GM18868 (cell line): Measurements from ENCODE around the gene ASNSD1.
"Not testable (repeated sequence)": the region's sequence is repeated elsewhere in the genome, so short reads cannot be mapped to it uniquely, and the experiment has no call there.

Experiments used
- ATAC-seq: cut with Tn5 transposase; IDR thresholded peaks from one replicate; pipeline ENCODE4 v1.9.1; 2021; ENCODE audit warnings: mild to moderate bottlenecking, moderate library complexity; ENCODE audit not compliant: unreplicated experiment

Gene ASNSD1

DNA sequence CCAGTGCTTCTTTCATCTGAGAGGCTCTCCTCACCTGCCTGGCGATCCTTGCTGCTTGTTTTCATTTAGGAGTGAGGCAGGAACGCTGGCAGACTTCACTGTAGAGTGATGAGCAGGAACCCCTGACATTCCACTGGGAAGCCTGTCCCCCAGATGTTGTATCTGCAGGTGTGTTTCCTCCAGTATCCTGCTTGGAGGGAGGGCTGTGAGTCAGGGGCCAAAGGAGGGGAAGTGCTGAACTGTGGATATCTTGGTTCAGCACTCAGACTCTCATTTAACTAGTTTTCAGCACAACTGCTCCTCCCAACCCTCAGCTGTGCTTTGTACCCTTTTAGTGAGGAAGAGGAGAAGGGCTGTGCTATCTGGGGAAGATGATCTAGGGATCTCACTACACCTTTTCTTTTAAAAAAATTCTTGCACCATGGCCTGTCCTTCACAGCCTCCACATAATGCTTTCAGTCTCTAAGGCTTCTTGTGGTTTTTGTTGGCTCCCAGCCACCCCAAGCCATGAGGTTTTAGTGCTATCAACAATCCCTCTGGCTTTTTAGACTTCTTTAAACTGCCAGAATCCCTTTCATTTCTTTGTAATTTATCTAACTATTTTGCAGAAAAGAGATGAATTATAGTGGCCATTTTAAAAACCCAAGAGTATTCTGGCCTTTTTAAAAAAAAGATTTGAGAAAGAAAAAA, 24.4 kb downstream of the ASNSD1 start:
- peak; percentile 75 for ATAC-seq

- ATAC-seq: not testable (repeated sequence)
Measured at GRCh38 chr2:189687796-189688195, 26.5 kb downstream of the ASNSD1 start.

DNA sequence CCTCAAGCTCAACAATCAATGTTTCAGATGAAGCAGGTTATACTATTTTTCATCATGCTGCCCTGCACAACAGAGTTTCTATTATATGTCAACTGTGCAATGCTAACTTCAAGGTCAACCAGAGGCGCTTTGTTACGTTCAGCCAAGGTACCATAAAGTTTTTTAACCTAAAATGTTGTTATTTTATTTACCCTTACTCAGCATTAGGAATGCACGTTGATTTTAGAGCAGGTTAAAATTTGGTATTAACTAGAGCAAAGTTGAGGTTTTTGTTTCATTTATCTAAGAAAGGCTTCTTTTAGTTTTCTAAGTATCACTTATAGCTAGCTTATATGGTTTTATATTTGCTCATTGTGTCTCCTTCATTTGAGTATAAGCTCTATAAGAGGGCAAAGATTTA, 35.0 kb downstream of the ASNSD1 start:
- no peak for ATAC-seq

GRCh38 chr2:189698020-189698887, 37.0 kb downstream of the ASNSD1 start:
- ATAC-seq: peak; percentile 71

GRCh38 chr2:189700681-189701080, 39.4 kb downstream of the ASNSD1 start:
- ATAC-seq: no peak

- no peak for ATAC-seq
Measured at GRCh38 chr2:189702071-189702470, 40.8 kb downstream of the ASNSD1 start.

DNA sequence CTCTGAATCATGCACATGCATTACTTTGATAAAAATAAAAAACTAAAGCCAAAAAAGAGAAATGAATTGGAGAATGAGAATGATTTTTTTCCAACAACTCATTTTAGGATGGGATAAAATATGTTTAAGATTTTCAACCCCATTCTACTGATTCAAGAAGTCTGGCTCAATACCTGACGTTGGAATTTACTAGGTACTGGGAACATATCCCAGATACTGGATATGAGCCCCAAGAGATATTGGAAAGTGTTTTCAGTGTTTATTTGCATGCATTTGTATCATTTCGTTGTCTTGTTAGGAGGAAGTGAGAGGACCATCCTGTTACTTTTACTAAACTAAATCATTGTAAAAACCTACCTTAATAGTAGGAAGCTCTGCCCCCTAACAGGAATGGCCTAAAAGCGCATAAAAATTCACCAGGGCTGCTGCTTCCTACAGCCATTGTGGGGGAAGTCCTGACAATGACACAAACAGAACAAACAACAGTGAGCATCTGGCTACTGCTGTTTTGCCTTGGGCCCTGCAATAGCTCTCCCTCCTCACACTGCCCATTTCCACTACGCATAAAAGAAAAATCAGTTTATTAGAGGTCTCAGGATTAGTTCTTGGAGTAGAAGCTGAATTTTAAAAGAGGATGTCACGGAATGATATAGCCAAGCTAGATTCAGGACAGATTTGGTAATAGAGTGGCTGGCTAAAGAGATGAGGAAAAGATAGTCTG, 48.4 kb downstream of the ASNSD1 start:
- no peak for ATAC-seq

DNA sequence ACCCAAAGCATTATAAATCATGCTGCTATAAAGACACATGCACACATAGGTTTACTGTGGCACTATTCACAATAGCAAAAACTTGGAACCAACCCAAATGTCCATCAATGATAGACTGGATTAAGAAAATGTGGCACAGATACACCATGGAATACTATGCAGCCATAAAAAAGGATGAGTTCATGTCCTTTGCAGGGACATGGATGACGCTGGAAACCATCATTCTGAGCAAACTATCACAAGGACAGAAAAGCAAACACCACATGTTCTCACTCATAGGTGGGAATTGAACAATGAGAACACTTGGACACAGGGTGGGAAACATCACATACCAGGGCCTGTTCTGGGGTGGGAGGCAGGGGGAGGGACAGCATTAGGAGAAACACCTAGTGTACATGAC, 56.3 kb downstream of the ASNSD1 start:
- ATAC-seq: not testable (repeated sequence)

- no peak for ATAC-seq
Measured at GRCh38 chr2:189719571-189719970, 58.3 kb downstream of the ASNSD1 start.
